HG02938 (cell line): ENCODE measurements around the gene RINT1.

Experiments used
- ATAC-seq: cut with Tn5 transposase; IDR thresholded peaks from one replicate; pipeline ENCODE4 v1.9.1; 2021; ENCODE audit warnings: mild to moderate bottlenecking, moderate library complexity; ENCODE audit not compliant: unreplicated experiment

The RINT1 gene

DNA sequence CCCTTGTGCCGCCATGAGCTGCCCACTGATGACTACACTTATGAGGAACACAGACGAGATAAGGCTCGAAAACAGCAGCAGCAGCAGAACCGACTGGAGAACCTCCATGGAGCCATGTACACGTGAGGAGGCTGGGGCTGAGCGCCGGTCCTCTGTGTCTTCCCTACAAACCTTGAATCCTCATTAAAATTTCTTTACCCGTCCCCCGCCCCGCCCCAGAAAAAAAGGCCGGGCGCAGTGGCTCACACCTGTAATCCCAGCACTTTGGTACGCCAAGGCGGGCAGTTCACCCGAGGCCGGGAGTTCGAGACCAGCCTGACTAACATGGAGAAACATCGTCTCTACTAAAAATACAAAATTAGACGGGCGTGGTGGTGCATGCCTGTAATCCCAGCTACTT is 1.5 kb upstream of the RINT1 start:
- no peak for ATAC-seq

DNA sequence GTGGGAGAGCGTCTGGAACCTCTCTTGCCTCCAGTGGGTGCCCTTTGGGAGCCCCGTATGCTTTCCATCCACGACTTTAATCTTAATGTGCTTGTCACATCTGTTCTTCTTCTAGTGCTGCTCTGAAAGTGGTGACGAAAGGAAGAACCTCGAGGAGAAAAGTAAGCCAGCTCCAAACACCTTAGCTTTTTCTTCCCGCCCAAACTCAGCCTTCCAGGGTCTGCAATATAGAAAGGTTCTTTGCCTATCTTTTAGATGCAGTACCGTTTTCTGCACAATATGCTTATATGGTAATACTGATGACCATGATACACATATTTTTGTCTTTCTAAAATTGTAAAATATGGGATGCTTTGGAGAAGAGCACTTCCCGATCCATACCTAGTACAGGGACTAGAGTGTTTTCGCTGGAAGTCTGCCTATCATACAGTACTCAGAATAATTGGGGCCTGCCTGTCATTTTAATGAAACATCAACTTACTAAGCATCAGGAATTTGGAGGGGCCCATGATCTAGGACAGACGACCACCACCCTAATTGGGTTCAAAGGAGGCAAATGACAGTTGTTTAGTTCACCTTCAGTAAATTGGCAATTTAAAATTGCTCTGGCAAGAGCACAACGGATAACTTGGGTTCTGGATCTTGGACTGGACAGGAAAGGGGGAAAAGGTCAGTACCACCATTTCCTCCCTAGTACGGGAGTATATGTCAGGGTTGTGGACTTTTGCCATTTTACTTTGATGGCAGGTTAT is 884 bp downstream of the RINT1 start:
- ATAC-seq, result no peak

DNA sequence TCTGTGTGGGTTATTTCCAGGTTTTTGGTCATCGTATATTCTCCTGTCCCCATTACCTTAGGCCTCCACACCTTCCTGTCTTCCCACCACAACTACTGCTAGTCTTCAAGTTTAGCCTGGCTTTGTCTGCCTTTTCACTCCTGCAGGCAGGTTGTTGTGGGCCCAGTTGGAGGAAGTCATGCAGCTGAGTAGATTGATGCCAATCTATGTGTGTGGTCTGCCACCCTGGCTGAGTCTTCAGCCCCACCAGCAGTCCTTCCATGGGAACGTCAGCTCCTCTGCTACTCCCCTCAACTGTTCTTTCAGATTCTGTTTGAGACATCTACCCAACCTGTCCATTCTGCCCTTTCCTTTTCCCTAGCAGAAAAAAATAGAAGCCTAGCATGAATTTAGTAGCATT is 6.3 kb downstream of the RINT1 start:
- no peak for ATAC-seq

DNA sequence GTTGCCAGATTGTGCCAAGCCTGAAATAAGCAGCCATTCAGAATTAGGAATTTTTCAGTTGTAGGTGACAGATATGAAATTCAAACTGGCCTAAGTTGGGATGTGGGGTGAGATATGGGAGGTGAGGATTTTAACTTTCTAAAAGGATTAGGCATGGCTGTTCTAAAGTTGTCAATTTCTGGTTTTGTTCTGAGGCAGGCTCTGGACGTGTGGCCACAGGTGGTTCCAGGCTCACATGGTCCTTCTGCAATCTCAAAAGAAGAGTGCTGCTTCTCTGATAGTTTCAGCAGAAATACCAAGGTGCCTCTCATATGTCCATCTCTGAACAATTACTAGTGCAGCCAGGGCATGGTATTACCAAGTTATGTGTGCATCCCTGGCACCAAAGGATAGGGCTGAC is 27.9 kb downstream of the RINT1 start:
- no peak for ATAC-seq

DNA sequence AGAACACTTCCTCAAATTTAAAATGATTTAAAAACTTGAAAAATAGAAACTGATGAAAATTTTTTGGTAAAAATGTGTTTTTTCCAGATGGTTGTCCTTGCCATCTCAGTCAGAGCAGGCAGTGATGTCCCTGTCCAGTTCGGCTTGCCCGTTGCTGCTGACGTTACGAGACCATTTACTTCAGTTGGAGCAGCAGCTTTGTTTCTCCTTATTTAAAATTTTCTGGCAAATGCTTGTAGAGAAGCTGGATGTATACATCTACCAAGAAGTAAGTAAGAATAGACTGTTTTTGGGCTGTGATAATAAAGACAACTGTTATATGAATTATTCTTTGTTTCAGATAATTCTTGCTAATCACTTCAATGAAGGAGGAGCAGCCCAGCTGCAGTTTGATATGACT is 33.2 kb downstream of the RINT1 start:
- no peak for ATAC-seq

DNA sequence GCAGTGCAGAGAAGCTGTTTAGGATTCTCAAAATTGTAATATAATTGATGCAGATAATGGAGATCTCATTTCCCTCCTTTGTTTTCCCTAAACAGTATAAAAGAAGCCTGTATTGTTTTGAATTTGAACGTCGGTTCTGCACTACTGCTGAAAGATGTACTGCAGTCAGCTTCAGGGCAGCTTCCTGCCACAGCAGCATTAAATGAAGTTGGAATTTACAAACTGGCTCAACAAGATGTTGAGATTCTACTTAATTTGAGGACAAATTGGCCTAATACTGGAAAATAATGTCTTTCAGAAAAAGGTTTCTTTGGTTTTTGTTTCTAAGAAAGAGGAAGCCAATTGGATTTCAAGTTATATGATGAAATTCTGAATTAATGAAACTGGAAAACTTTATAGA is 35.0 kb downstream of the RINT1 start:
- no peak for ATAC-seq

DNA sequence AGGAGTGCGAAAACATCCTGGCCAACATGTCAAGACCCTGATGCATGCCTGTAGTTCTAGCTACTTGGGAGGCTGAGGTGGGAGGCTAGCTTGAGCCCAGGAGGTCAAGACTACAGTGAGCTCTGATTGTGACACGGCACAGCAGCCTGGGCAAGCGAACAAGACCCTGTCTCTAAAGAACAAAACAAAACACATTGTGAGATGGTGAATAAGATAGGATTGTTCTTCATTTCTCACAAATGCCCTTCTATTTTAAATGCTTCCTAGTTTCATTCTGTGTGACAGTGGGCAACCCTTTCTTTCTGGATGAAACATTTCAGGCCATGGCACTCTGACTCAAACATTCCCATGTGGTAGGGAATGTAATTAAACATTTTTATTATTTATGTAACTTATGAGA is 35.8 kb downstream of the RINT1 start:
- ATAC-seq, result no peak

DNA sequence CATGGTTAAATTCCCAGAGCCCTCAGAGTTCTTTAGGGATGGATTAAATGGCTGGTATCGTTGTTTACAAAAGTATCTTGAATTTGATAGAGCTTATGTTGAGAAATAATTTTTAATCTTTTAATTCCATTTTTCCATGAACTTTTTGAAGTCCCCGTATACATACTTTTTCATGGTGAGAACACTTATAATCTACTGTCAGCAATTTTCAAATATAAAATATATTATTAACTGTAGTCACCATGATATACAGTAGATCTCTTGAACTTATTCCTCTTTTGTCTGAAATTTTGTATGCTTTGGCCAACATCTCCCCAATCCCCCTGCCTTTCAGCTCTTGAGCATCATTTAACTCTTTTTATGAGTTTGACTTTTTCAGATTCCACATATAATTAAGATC is 39.9 kb downstream of the RINT1 start:
- no peak for ATAC-seq

DNA sequence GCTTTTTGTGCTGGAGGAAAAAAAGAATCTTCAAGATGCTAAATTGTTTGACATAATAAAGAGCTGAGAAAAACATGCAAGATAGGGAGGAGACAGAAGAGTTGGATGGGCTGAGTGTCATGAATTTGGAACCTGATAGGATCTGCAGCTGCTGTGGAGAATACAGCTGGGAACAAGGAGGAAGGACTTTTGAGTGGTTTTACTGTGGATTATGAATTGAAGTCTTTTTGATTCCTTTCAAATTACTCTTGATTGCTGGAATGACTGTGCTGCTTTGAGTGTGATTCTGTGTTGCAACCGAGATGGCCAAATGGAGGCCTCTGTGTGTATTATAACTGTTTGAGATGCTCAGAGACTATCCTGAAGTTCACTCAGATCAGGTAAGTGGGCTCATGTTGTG is 45.2 kb downstream of the RINT1 start:
- no peak for ATAC-seq

DNA sequence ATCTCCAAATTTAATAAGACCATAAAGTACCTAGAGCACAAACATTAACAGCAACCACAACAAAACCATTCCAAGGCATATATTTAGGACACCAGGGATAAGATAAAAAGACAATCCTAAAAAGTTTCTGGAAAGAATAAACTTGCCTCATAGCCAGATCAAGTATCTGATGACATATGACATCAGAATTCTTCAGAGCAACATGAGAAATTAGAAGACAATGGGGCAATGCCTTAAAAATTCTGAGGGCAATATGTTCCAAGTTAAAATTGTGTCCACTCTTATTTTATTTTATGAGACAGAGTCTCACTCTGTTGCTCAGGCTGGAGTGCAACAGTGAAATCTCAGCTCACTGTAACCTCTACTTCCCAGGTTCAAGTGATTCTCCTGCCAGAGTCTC is 46.5 kb downstream of the RINT1 start:
- ATAC-seq, result no peak

DNA sequence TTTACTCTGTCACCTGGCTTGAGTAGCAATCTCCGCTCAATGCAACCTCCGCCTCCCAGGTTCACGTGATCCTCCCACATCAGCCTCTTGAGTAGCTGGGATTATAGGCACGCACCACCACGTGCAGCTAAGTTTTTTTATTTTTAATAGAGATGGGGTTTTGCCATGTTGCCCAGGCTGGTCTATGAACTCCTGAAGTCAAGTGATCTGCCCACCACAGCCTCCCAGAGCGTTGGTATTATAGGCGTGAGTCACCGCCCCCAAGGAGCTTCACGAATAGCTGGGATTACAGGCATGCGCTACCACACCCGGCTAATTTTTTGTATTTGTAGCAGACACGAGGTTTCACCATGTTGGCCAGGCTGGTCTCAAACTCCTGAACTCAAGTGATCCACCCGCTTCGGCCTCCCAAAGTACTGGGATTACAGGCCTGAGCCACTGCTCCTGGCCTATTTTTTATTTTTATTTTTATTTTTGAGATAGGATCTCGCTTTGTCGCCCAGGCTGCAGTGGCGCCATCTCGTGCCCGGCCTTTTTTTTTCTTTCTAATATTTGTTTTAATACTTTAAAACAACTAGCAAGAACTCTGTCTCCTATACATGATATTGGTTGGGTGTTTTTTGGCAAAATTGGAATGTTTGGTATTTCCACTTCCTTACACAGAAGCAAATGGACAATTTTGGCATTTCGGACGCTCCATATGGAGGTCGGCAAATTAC is 48.2 kb downstream of the RINT1 start:
- ATAC-seq, result no peak

DNA sequence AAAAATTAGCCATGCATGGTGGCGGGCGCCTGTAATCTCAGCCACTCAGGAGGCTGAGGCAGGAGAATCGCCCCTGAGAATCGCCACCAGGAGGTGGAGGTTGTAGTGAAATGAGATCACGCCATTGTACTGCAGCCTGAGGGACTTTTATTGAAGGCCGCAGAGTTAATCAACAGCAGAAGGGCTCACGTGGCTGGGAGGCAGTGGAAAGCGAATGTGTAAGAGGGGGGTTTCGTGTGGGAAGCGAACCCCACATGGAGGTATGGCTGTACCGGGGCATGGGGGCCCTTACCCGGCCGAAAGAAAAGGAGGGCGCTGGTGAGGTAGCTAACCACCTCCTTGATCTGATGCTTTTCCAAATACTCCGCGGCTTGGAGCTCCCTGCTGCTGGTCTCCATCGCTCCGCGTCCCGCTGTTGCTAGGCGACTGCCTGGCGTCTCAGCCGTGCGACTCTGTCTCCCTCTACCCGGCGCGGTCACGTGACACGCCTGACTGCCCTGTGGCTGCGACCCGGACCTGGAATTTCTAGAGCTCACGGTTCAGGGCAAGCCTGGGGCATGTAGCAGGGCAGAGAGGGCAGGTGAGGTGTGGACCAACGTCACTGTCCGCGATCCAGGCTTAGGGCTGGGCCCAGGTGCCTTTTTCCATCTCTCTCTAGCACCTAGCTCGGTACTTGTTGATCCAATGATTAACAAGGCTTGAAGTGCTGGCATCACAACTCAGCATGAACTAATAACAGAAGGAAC is 49.2 kb downstream of the RINT1 start, which contains the start of gene EFCAB10:
Gene EFCAB10 (minus strand): TSS at position 428 of the 746 bp plus-strand sequence. CDS start 30 bp downstream, at position 398.
- ATAC-seq, result peak; percentile 94

DNA sequence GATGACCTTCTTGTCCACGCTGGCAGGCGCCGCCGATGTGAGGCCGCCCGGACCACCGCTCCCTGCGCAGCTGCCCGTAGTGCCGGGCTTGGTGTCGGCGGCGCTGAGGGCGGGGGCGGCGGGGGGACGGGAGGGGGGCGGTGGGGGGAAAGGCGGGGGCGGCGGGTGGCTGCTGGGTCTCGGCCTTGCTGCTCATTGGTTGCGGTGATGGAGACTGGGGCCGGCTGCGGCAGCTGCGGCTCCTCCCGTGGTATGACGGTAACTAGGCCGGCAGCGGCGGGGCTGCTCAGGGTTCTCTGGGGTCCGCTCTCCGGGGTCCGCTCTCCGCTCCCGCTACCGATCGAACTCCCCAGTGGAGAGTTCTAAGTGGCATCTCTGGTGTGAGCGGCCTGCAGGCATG is 51.1 kb downstream of the RINT1 start:
- no peak for ATAC-seq

DNA sequence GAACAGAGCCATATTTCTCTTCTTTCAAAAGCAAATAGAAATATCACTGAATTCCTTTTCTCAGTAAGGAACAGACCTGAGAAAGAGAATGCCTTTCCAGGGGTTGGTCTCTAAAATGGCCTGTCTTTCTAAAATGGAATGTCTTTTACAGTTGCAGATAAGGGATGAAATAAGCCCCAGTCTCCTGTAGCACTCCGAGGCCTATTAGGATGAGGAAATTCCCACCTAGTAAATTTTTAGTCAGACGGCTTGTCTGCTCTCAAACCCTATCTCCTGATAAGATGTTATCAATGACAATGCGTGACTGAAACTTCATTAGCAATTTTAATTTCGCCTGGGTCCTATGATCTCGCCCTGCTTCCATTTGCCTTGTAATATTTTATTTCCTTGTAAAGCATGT is 52.2 kb downstream of the RINT1 start:
- no peak for ATAC-seq

DNA sequence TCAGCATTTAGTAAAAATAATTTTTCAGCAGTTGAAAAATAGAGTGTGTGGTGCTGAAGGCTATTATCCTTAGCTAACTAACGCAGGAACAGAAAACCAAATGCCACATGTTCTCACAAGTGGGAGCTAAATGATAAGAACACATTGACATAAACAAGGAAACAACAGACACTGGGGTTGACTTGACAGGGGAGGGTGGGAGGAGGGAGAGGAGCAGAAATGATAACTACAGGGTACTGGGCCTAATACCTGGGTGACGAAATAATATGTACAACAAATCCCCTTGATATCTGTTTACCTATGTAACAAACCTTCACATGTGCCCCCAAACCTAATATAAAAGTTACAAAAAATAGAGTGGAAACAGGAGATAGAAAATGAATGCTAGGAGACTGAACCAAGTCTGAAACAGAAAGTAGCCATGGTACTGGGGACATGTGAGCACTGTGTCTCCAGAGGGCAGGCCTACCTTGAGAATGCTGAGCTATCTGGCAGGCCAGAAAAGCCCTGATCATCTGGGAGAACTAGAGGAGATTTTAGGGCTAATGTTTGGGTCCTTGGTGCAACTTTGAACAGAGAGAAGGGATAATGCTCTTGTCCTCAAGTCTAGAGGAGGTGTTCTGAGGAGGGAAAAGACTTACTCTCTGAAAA is 54.0 kb downstream of the RINT1 start:
- ATAC-seq, result no peak

DNA sequence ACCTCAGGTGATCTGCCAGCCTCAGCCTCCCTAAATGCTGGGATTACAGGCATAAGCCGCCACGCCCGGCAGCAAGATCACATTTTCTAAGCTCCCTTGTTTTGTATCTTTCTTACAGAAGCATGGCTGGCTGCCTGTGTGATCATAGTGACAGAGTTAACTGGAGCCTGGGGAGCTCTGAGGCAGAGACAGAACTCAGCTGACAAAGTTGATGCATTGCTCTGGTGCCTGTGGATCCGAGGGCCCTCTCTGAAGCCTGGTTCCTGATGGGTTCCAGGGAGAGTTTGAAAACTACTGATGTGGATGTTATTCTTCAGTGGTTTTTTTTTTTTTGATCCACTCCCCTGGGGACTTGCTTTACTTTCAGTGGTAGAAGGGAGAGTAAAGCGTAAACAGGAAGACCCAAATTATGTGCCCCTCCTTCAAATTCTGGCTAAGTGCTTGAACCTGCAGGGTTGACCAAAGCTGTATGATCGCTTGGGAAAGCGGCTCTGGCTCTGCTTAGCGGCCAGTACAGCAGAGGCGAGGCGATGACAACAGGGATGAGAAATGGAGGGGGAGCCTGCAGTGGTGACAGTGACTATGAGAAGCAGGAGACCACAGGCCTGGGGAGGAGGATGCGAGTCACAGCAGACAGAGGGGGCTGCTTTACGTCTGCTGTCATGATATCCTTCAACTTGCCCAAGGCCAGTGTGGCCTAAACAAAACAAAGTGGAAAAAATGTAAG is 56.1 kb downstream of the RINT1 start:
- ATAC-seq, result no peak

DNA sequence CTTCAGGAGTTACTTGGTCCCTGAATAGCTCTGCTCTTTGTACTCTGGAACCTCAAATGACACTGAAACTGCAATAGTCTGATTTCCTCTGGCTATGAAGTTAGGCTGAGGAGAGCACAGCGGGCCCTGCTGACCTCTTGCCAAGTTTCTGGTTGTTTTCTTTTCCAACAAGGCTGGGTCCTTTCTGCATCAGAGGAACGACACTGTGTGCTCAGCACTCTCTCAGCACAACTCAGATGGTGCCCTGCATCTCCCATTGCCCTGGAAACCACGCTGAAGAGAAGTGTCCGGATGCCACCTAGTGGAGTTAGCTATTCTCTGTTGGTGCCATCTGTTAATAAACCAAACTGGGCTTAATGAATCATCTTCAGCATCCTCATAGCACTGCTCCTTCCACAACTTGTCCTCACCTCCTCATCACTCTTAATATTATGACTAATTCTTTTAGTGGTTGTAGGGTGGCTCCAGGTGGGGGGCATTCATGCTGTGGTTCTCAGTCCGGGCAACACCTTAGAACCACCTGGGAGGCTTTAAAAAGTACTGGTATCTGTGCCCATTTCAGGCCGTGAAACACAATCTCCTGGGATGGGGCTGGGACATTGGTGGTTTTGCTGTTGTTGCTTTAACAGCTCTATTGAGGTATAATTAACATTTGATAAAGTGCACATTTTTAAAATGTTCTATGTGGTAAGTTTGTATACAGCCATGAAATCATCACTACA is 57.5 kb downstream of the RINT1 start:
- ATAC-seq, result peak; percentile 87

DNA sequence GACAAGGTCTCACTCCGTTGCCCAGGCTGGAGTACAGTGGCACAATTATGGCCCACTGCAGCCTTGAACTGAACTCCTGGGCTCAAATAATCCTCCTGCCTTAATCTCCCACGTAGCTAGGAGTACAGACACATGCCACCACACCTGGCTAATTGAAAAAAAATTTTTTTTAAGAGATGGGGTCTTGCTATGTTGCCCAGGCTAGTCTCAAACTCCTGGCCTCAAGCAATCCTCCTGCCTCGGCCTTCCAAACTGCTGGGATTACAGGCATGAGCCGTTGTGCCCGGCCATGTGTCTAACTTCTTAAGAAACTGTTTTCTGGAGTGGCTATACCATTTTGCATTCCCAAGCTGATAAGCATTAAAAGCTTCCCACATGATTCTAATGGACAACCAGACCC is 58.8 kb downstream of the RINT1 start:
- ATAC-seq, result no peak

DNA sequence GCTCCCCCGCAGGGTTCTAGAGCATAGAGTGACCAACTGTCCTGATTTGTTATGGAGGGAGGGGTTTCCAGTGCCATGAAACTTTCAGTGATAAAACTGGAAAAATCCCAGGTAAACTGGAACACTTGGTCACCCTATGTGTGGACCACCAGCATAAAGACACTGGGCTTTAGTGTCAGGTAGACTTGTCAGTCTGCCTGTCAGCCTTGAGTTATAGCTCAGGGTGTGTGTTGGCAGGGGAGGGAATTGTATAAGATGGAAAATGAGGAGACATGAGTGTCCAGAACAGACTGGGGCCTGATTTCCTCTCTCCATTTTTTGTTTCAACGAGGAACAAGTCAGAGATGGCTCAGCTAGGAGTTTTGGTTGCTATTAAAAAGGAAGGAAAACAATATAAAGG is 59.5 kb downstream of the RINT1 start:
- ATAC-seq, result no peak

DNA sequence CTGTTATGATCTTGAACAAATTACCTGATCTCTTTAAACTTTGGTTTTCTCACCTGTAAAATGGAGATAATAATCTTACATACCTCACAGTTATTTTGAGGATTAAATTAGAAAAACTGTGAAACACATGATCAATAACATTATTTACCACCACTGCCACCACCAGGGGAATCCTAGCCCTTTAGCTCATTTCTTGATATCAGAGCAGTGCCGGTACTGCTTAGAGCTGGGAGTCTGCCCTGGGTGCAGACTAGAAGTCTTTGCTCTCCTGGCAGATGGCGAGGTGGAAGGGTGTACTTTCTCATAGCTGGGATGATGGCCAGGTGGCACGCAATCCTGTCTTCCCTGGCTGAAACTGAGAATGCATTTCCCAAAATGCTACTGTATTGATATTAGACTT is 62.0 kb downstream of the RINT1 start:
- no peak for ATAC-seq
